ENCODE measurements around the gene MMP28.

Gene MMP28

GRCh38 chr17:35742896-35743477 is 52.5 kb downstream of the MMP28 start:
- no peak for DNase-seq (ENCODE audit: low read depth)

- no peak for DNase-seq (ENCODE audit: low read depth)
Observed at GRCh38 chr17:35742496-35742895, 52.9 kb downstream of the MMP28 start.

GRCh38 chr17:35740997-35741931 is 54.2 kb downstream of the MMP28 start:
- DNase-seq (ENCODE audit: low read depth) = no peak

- DNase-seq (ENCODE audit: low read depth) = no peak
Observed at GRCh38 chr17:35740216-35740615, 55.2 kb downstream of the MMP28 start.

GRCh38 chr17:35738519-35739133 is 56.8 kb downstream of the MMP28 start:
- no peak for DNase-seq (ENCODE audit: low read depth)

- no peak for DNase-seq (ENCODE audit: low read depth)
Observed at GRCh38 chr17:35736236-35736635, 59.2 kb downstream of the MMP28 start.

GRCh38 chr17:35735036-35735805 is 60.2 kb downstream of the MMP28 start:
- DNase-seq (ENCODE audit: low read depth) = no peak

GRCh38 chr17:35734396-35734795 is 61.0 kb downstream of the MMP28 start:
- DNase-seq (ENCODE audit: low read depth) = no peak

GRCh38 chr17:35733366-35733765 is 62.1 kb downstream of the MMP28 start:
- DNase-seq (ENCODE audit: low read depth) = no peak

- DNase-seq (ENCODE audit: low read depth) = no peak
Observed at GRCh38 chr17:35732806-35733136, 62.7 kb downstream of the MMP28 start.

- DNase-seq (ENCODE audit: low read depth) = no peak
Observed at GRCh38 chr17:35731917-35732805, 63.3 kb downstream of the MMP28 start.

- peak; percentile 41 for DNase-seq (ENCODE audit: low read depth)
Observed at GRCh38 chr17:35731239-35731916, 64.1 kb downstream of the MMP28 start, which contains the start of gene RASL10B. Gene RASL10B (plus strand): TSS chr17:35731639. CDS start chr17:35735185, 3,546 bp downstream.

GRCh38 chr17:35730400-35731005 is 64.9 kb downstream of the MMP28 start:
- no peak for DNase-seq (ENCODE audit: low read depth)

GRCh38 chr17:35729405-35729833 is 66.0 kb downstream of the MMP28 start:
- no peak for DNase-seq (ENCODE audit: low read depth)

- no peak for DNase-seq (ENCODE audit: low read depth)
Observed at GRCh38 chr17:35728551-35728950, 66.9 kb downstream of the MMP28 start.

- no peak for DNase-seq (ENCODE audit: low read depth)
Observed at GRCh38 chr17:35727635-35728034, 67.8 kb downstream of the MMP28 start.

GRCh38 chr17:35726953-35727460 is 68.4 kb downstream of the MMP28 start:
- no peak for DNase-seq (ENCODE audit: low read depth)

GRCh38 chr17:35726127-35726952 is 69.1 kb downstream of the MMP28 start:
- DNase-seq (ENCODE audit: low read depth) = no peak

- no peak for DNase-seq (ENCODE audit: low read depth)
Observed at GRCh38 chr17:35725802-35726126, 69.7 kb downstream of the MMP28 start.
